ENCODE results near the gene NEK7.

DNA sequence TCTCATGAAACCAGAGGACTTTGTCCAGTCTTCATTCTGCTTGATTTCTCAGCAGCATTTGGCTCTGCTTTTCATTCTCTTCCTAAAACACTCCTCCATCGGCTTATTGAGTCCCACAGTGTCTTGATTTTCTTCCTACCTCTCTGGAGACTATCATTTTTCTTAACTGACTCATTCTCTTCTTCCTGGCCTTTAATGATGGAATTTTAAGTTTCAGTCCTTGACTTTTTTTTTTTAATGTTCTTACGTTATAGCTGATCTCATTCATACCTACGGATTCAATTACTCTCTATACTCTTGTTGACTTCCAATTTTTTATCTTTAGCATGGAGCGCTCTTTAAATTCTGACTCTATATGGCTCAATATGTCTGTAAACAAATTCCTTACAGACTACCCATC is 111.1 kb downstream of the NEK7 start:
- TF ChIP-seq, protein P1, sequence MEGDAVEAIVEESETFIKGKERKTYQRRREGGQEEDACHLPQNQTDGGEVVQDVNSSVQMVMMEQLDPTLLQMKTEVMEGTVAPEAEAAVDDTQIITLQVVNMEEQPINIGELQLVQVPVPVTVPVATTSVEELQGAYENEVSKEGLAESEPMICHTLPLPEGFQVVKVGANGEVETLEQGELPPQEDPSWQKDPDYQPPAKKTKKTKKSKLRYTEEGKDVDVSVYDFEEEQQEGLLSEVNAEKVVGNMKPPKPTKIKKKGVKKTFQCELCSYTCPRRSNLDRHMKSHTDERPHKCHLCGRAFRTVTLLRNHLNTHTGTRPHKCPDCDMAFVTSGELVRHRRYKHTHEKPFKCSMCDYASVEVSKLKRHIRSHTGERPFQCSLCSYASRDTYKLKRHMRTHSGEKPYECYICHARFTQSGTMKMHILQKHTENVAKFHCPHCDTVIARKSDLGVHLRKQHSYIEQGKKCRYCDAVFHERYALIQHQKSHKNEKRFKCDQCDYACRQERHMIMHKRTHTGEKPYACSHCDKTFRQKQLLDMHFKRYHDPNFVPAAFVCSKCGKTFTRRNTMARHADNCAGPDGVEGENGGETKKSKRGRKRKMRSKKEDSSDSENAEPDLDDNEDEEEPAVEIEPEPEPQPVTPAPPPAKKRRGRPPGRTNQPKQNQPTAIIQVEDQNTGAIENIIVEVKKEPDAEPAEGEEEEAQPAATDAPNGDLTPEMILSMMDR (IDR thresholded peaks at IDR 0.05) = no peak
- no peak for TF ChIP-seq EZH2phosphoT487 (IDR thresholded peaks at IDR 0.05)
